ENCODE data around the gene ARHGAP25.

ARHGAP25 gene

GRCh38 chr2:68831686-68832232, 97.1 kb downstream of the ARHGAP25 start:
- DNase-seq (ENCODE audit: low read depth) = no peak

- peak; percentile 17 for DNase-seq (ENCODE audit: low read depth)
These were observed 97.7 kb downstream of the ARHGAP25 start for GRCh38 chr2:68832233-68832869.

- DNase-seq (ENCODE audit: low read depth) = no peak
These were observed 98.6 kb downstream of the ARHGAP25 start for GRCh38 chr2:68833162-68833561.

- no peak for DNase-seq (ENCODE audit: low read depth)
These were observed 100.2 kb downstream of the ARHGAP25 start for GRCh38 chr2:68834737-68835376.

GRCh38 chr2:68835621-68836020, 101.0 kb downstream of the ARHGAP25 start:
- no peak for DNase-seq (ENCODE audit: low read depth)

GRCh38 chr2:68837164-68837860, 102.7 kb downstream of the ARHGAP25 start:
- peak; percentile 65 for DNase-seq (ENCODE audit: low read depth)

GRCh38 chr2:68837861-68838341, 103.3 kb downstream of the ARHGAP25 start:
- no peak for DNase-seq (ENCODE audit: low read depth)

- no peak for DNase-seq (ENCODE audit: low read depth)
These were observed 104.0 kb downstream of the ARHGAP25 start for GRCh38 chr2:68838641-68839040.

- no peak for DNase-seq (ENCODE audit: low read depth)
These were observed 104.7 kb downstream of the ARHGAP25 start for GRCh38 chr2:68839260-68839833.

- DNase-seq (ENCODE audit: low read depth) = no peak
These were observed 110.4 kb downstream of the ARHGAP25 start for GRCh38 chr2:68845043-68845442.

GRCh38 chr2:68846091-68846490, 111.5 kb downstream of the ARHGAP25 start:
- no peak for DNase-seq (ENCODE audit: low read depth)

GRCh38 chr2:68847751-68848150, 113.1 kb downstream of the ARHGAP25 start:
- no peak for DNase-seq (ENCODE audit: low read depth)

GRCh38 chr2:68849579-68850030, 115.0 kb downstream of the ARHGAP25 start:
- DNase-seq (ENCODE audit: low read depth) = no peak

- DNase-seq (ENCODE audit: low read depth) = no peak
These were observed 115.9 kb downstream of the ARHGAP25 start for GRCh38 chr2:68850524-68850923.

- no peak for DNase-seq (ENCODE audit: low read depth)
These were observed 118.4 kb downstream of the ARHGAP25 start for GRCh38 chr2:68853035-68853434.

GRCh38 chr2:68853915-68854314, 119.3 kb downstream of the ARHGAP25 start:
- no peak for DNase-seq (ENCODE audit: low read depth)

- DNase-seq (ENCODE audit: low read depth) = no peak
These were observed 119.9 kb downstream of the ARHGAP25 start for GRCh38 chr2:68854476-68854875.

- DNase-seq (ENCODE audit: low read depth) = no peak
These were observed 120.9 kb downstream of the ARHGAP25 start for GRCh38 chr2:68855550-68855949.

GRCh38 chr2:68857202-68857845, 122.7 kb downstream of the ARHGAP25 start:
- no peak for DNase-seq (ENCODE audit: low read depth)

GRCh38 chr2:68857855-68858456, 123.3 kb downstream of the ARHGAP25 start:
- no peak for DNase-seq (ENCODE audit: low read depth)

- no peak for DNase-seq (ENCODE audit: low read depth)
These were observed 125.5 kb downstream of the ARHGAP25 start for GRCh38 chr2:68860111-68860510.

Measured in activated T-cell treated with anti-CD3 and anti-CD28 coated beads for 1 hour (primary cell).